A673 (cell line): ENCODE results near the gene EXOC6B.

Experiments used
- CTCF ChIP-seq: fragments of 300-800, 200-600 bp; sonication (generic); conservative IDR thresholded peaks from 2 replicates; pipeline ENCODE4 v1.5.1; 2017; ENCODE audit warnings: low read depth, mild to moderate bottlenecking, antibody characterized with exemption, low read length, moderate library complexity, mixed read lengths
- EZH2 ChIP-seq: fragments of 200-600 bp; sonication (generic); IDR thresholded peaks from 2 replicates; pipeline ENCODE4 v1.6.1; 2017; ENCODE audit warnings: borderline replicate concordance, low read depth, mild to moderate bottlenecking, mixed read lengths, antibody characterized with exemption, low read length; ENCODE audit not compliant: poor library complexity, severe bottlenecking

- no peak for TF ChIP-seq CTCF
- no peak for TF ChIP-seq EZH2
These were observed 463.1 kb downstream of the EXOC6B start for GRCh38 chr2:72362733-72363132.
